Type B pancreatic cell (in vitro differentiated cells): Measurements from ENCODE around the gene ARHGEF38. TPM values are rescaled to one million over a fixed set of nuclear protein-coding genes. Genes with fewer than 3 reads are reported as not detected.

ENCODE experiments used
- total RNA-seq: library from RNA; stranded (reverse); gene quantifications from 2 replicates; pipeline ENCODE4 v1.2.1, GENCODE V29; 2021; ENCODE audit warnings: low replicate concordance

The ARHGEF38 gene
- total RNA-seq, 1 donor from 2014 or later: 2.4 TPM

Other genes with a start within 250 kb of the ARHGEF38 start
- 88.9 and 97.2 TPM in 2 replicates for gene PPA2, start 78.6 kb upstream of the ARHGEF38 start, total RNA-seq
- gene INTS12, start 156.1 kb downstream of the ARHGEF38 start, total RNA-seq: 17.7 and 20.8 TPM in 2 replicates
- 14.5 and 23.3 TPM in 2 replicates for gene GSTCD, start 156.2 kb downstream of the ARHGEF38 start, total RNA-seq